H9 (cell line): Measurements from ENCODE around the gene PARD6B. TPM values are rescaled to one million over a fixed set of nuclear protein-coding genes. Genes with fewer than 3 reads are reported as not detected.

Experiments
- DNase-seq: peaks from one replicate; pipeline ENCODE4 v3.0.0-alpha.2; 2017
- H2AFZ ChIP-seq: one replicate; pipeline ENCODE4 v1.6.1; 2013; ENCODE audit warnings: mild to moderate bottlenecking, low read length, control low read depth, moderate library complexity
- H2AK5ac ChIP-seq: 2 replicates; pipeline ENCODE4 v1.6.1; 2013; ENCODE audit warnings: low read length, control low read depth, mixed read lengths; ENCODE audit not compliant: insufficient read length
- H2BK120ac ChIP-seq: one replicate; pipeline ENCODE4 v1.6.1; 2013; ENCODE audit warnings: low read depth, mild to moderate bottlenecking, low read length, control low read depth, inconsistent platforms; ENCODE audit not compliant: poor library complexity, severe bottlenecking
- H2BK12ac ChIP-seq: 2 replicates; pipeline ENCODE4 v1.6.1; 2013; ENCODE audit warnings: low read length, control low read depth, mixed read lengths, low read depth; ENCODE audit not compliant: insufficient read length
- H2BK15ac ChIP-seq: 2 replicates; pipeline ENCODE4 v1.6.1; 2013; ENCODE audit warnings: low read depth, low read length, control low read depth
- H2BK20ac ChIP-seq: one replicate; pipeline ENCODE4 v1.6.1; 2013; ENCODE audit warnings: low read depth, mild to moderate bottlenecking, low read length, control low read depth, inconsistent platforms; ENCODE audit not compliant: poor library complexity, severe bottlenecking
- H2BK5ac ChIP-seq: 2 replicates; pipeline ENCODE4 v1.6.1; 2013; ENCODE audit warnings: low read length, control low read depth, mixed read lengths; ENCODE audit not compliant: insufficient read length
- H3K14ac ChIP-seq: 2 replicates; pipeline ENCODE4 v1.6.1; 2013; ENCODE audit warnings: low read length, control low read depth; ENCODE audit not compliant: insufficient read depth
- H3K18ac ChIP-seq: 2 replicates; pipeline ENCODE4 v1.6.1; 2013; ENCODE audit warnings: low read depth, mild to moderate bottlenecking, mixed read lengths, low read length, control low read depth; ENCODE audit not compliant: insufficient read length
- H3K23ac ChIP-seq: 2 replicates; pipeline ENCODE4 v1.6.1; 2013; ENCODE audit warnings: low read length, control low read depth, mixed read lengths, low read depth; ENCODE audit not compliant: insufficient read length
- H3K23me2 ChIP-seq: 2 replicates; pipeline ENCODE4 v1.6.1; 2013; ENCODE audit warnings: low read depth, mild to moderate bottlenecking, mixed read lengths, low read length, control low read depth; ENCODE audit not compliant: insufficient read length, poor library complexity, severe bottlenecking
- H3K27ac ChIP-seq: 2 replicates; pipeline ENCODE4 v1.5.1; 2013; ENCODE audit warnings: low read length, control low read depth, mixed read lengths, low read depth; ENCODE audit not compliant: insufficient read length
- H3K27me3 ChIP-seq: 2 replicates; pipeline ENCODE4 v1.6.1; 2013; ENCODE audit warnings: low read length, control low read depth, inconsistent platforms; ENCODE audit not compliant: insufficient read depth
- H3K4ac ChIP-seq: 2 replicates; pipeline ENCODE4 v1.6.1; 2013; ENCODE audit warnings: low read depth, mild to moderate bottlenecking, control low read depth, inconsistent platforms, low read length, moderate library complexity
- H3K4me1 ChIP-seq: 2 replicates; pipeline ENCODE4 v1.6.1; 2013; ENCODE audit warnings: low read length, control low read depth, inconsistent platforms; ENCODE audit not compliant: insufficient read depth
- H3K4me2 ChIP-seq: 2 replicates; pipeline ENCODE4 v1.6.1; 2013; ENCODE audit warnings: low read length, control low read depth, mixed read lengths; ENCODE audit not compliant: insufficient read length, insufficient read depth
- H3K56ac ChIP-seq: 2 replicates; pipeline ENCODE4 v1.6.1; 2013; ENCODE audit warnings: low read depth, mild to moderate bottlenecking, mixed read lengths, low read length, control low read depth; ENCODE audit not compliant: insufficient read length
- H3K79me1 ChIP-seq: 2 replicates; pipeline ENCODE4 v1.6.1; 2013; ENCODE audit warnings: low read depth, mild to moderate bottlenecking, moderate library complexity, low read length, control low read depth, inconsistent platforms; ENCODE audit not compliant: insufficient read depth, poor library complexity, severe bottlenecking
- H3K79me2 ChIP-seq: 2 replicates; pipeline ENCODE4 v1.6.1; 2013; ENCODE audit warnings: low read length, control low read depth, inconsistent platforms; ENCODE audit not compliant: insufficient read depth
- H3K9ac ChIP-seq: 2 replicates; pipeline ENCODE4 v1.6.1; 2013; ENCODE audit warnings: low read length, control low read depth, mixed read lengths; ENCODE audit not compliant: insufficient read length; ENCODE audit errors: extremely low read depth
- H3K9me3 ChIP-seq: one replicate; pipeline ENCODE4 v1.6.1; 2013; ENCODE audit warnings: low read depth, low read length, inconsistent platforms; ENCODE audit not compliant: control insufficient read depth
- H3T11ph ChIP-seq: one replicate; pipeline ENCODE4 v1.6.1; 2013; ENCODE audit warnings: mild to moderate bottlenecking, low read length, control low read depth, inconsistent platforms
- H4K20me1 ChIP-seq: one replicate; pipeline ENCODE4 v1.6.1; 2013; ENCODE audit not compliant: control insufficient read depth, insufficient read length, insufficient read depth
- H4K5ac ChIP-seq: 2 replicates; pipeline ENCODE4 v1.6.1; 2013; ENCODE audit warnings: low read depth, mild to moderate bottlenecking, mixed read lengths, low read length, control low read depth; ENCODE audit not compliant: insufficient read length
- H4K8ac ChIP-seq: replicated peaks from 2 replicates; pipeline ENCODE4 v1.6.1; 2013; ENCODE audit warnings: low read length, control low read depth, mixed read lengths, low read depth; ENCODE audit not compliant: insufficient read length
- H4K91ac ChIP-seq: 2 replicates; pipeline ENCODE4 v1.6.1; 2013; ENCODE audit warnings: low read depth, mild to moderate bottlenecking, moderate library complexity, mixed read lengths, low read length, control low read depth; ENCODE audit not compliant: insufficient read length
- H3K27ac Mint-ChIP-seq, 3 experiments: 2 replicates in 2 of 3; 3 replicates in 1 of 3; pipeline ENCODE4 v1.8.0; 2020 to 2021; ENCODE audit warnings: mixed read lengths in 3 of 3, mild to moderate bottlenecking in 1 of 3, moderate library complexity in 1 of 3
- H3K27me3 Mint-ChIP-seq: 2 replicates; pipeline ENCODE4 v1.8.0; 2021; ENCODE audit warnings: low read depth, mild to moderate bottlenecking, moderate library complexity, mixed read lengths
- H3K36me3 Mint-ChIP-seq, 3 experiments: 2 replicates in 2 of 3; 3 replicates in 1 of 3; pipeline ENCODE4 v1.8.0; 2020 to 2021; ENCODE audit warnings: low read depth in 3 of 3, mixed read lengths in 3 of 3; ENCODE audit not compliant: insufficient read depth in 1 of 3
- H3K4me1 Mint-ChIP-seq, 2 experiments: 2 replicates each; pipeline ENCODE4 v1.8.0; 2020; ENCODE audit warnings: mixed read lengths in 2 of 2
- H3K4me3 Mint-ChIP-seq, 2 experiments: 2 replicates in 1 of 2; 3 replicates in 1 of 2; pipeline ENCODE4 v1.8.0; 2020 to 2021; ENCODE audit warnings: mild to moderate bottlenecking in 2 of 2, mixed read lengths in 2 of 2, moderate library complexity in 1 of 2
- H3K9me3 Mint-ChIP-seq, 2 experiments: 2 replicates in 1 of 2; 3 replicates in 1 of 2; pipeline ENCODE4 v1.8.0; 2020; ENCODE audit warnings: mild to moderate bottlenecking in 2 of 2, mixed read lengths in 2 of 2, moderate library complexity in 1 of 2
- WGBS: extraction: QIAGEN DNeasy Blood & Tissue Kit; methylation state at CpG from one replicate; pipeline ENCODE4 v1.1.7; 2013; ENCODE audit warnings: missing lambda C conversion rate, low lambda C conversion rate, mixed read lengths; ENCODE audit not compliant: insufficient read length; ENCODE audit errors: extremely low coverage; 5-methylcytosine and 5-hydroxymethylcytosine counted together
- total RNA-seq: library from RNA; stranded (reverse); gene quantifications from 2 replicates; pipeline ENCODE4 v1.2.1, GENCODE V29; 2021
- TF ChIP-seq, protein P1 (sequence below): fragments of 200-600 bp; sonication (generic); conservative IDR thresholded peaks from 3 replicates; pipeline ENCODE4 v1.8.0; 2021; ENCODE audit warnings: antibody characterized with exemption, mild to moderate bottlenecking

The PARD6B gene
- total RNA-seq, 1 experiment from 2014 or later: 27.4 TPM

DNA sequence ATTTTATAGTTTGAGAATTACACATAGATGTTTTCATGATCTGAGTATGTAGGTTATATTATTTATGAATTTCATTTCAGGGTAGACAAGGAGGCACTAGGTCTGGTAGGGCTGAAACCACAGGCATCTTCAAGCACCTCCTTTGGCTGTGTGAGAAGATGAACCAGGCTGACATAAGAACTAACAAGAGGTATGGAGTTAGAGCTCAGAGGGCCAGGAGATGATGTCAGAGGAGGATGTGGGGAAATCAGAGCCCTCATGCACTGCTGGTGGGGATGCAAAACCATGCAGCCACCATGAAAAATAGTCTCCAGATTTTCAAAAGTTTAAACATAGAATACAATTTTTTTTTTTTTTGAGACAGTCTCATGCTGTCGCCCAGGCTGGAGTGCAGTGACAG lies 26.4 kb upstream of the PARD6B start:
- Histone ChIP-seq H3K4me2 (no peak overlapping the region), H3K79me1 (no peaks in the 10 kb centered on the region), H3T11ph (no peak overlapping the region), H3K79me2 (no peaks in the 10 kb centered on the region), H4K20me1 (no peaks in the 10 kb centered on the region), H4K5ac (no peak overlapping the region), H2BK12ac (no peak overlapping the region), H2BK5ac (no peak overlapping the region), H3K9me3 (no peaks in the 10 kb centered on the region), H4K91ac (no peak overlapping the region), H3K23ac (no peak overlapping the region), H3K4me1 (peaks cover 5% of the 10 kb centered on the region; the same call in 1 of the 2 replicates), H2BK15ac (no peak overlapping the region), H2BK120ac (no peak overlapping the region), H3K4ac (no peak overlapping the region), H2AK5ac (no peak overlapping the region), H3K27me3 (no peaks in the 10 kb centered on the region), H3K14ac (no peak overlapping the region), H3K27ac (no peak overlapping the region), H3K9ac (no peak overlapping the region), H2BK20ac (no peak overlapping the region), H4K8ac (no peak overlapping the region), H2AFZ (no peak overlapping the region), H3K23me2 (peaks cover 2% of the 10 kb centered on the region), H3K56ac (no peak overlapping the region), H3K18ac (no peak overlapping the region)
- no peaks in the 10 kb centered on the region for H3K27me3 Mint-ChIP-seq
- H3K9me3 Mint-ChIP-seq: no peaks in the 10 kb centered on the region; a peak in 1 of 5 replicates
- H3K36me3 Mint-ChIP-seq: no peaks in the 10 kb centered on the region
- no peak for DNase-seq
- no peak overlapping the region for H3K4me3 Mint-ChIP-seq
- whole genome bisulfite sequencing: no CpG with 5 or more reads among the region's 1 CpG
- TF ChIP-seq, protein P1, sequence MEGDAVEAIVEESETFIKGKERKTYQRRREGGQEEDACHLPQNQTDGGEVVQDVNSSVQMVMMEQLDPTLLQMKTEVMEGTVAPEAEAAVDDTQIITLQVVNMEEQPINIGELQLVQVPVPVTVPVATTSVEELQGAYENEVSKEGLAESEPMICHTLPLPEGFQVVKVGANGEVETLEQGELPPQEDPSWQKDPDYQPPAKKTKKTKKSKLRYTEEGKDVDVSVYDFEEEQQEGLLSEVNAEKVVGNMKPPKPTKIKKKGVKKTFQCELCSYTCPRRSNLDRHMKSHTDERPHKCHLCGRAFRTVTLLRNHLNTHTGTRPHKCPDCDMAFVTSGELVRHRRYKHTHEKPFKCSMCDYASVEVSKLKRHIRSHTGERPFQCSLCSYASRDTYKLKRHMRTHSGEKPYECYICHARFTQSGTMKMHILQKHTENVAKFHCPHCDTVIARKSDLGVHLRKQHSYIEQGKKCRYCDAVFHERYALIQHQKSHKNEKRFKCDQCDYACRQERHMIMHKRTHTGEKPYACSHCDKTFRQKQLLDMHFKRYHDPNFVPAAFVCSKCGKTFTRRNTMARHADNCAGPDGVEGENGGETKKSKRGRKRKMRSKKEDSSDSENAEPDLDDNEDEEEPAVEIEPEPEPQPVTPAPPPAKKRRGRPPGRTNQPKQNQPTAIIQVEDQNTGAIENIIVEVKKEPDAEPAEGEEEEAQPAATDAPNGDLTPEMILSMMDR: no peak
- peaks cover 21 to 26% of the 10 kb centered on the region in 2 experiments for H3K4me1 Mint-ChIP-seq
- 0 out of 7 replicates have a peak overlapping the region, but pooled peaks of 1 of the 3 experiments have one; percentile 24 for H3K27ac Mint-ChIP-seq
